ENCODE data around the gene C2CD2.

GRCh38 chr21:41985662-41986416, 32.0 kb upstream of the C2CD2 start:
- TF ChIP-seq, protein P1, sequence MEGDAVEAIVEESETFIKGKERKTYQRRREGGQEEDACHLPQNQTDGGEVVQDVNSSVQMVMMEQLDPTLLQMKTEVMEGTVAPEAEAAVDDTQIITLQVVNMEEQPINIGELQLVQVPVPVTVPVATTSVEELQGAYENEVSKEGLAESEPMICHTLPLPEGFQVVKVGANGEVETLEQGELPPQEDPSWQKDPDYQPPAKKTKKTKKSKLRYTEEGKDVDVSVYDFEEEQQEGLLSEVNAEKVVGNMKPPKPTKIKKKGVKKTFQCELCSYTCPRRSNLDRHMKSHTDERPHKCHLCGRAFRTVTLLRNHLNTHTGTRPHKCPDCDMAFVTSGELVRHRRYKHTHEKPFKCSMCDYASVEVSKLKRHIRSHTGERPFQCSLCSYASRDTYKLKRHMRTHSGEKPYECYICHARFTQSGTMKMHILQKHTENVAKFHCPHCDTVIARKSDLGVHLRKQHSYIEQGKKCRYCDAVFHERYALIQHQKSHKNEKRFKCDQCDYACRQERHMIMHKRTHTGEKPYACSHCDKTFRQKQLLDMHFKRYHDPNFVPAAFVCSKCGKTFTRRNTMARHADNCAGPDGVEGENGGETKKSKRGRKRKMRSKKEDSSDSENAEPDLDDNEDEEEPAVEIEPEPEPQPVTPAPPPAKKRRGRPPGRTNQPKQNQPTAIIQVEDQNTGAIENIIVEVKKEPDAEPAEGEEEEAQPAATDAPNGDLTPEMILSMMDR (IDR thresholded peaks at IDR 0.05): no peak
- TF ChIP-seq EP300 (IDR thresholded peaks at IDR 0.05): no peak
- no peak for TF ChIP-seq POLR2A (IDR thresholded peaks at IDR 0.05)
